Activated CD8-positive, alpha-beta T cell treated with anti-CD3 and anti-CD28 coated beads for 36 hours (primary cell): ENCODE results near the gene ARL13B. TPM values are rescaled to one million over a fixed set of nuclear protein-coding genes. Genes with fewer than 3 reads are reported as not detected.
A peak's percentile ranks its signal among the peaks of the same experiment; 100 is the strongest.

ENCODE experiments used
- ATAC-seq: fragments of 200-7000 bp; cut with Tn5 transposase; one replicate; pipeline ENCODE4 v1.10.0; 2021; ENCODE audit warnings: mild to moderate bottlenecking, moderate library complexity
- CTCF ChIA-PET: fragments of 350-600 bp; sonication (Branson Sonifier 250); formaldehyde crosslinking; loops from one replicate; lab custom pipeline; 2021; ENCODE audit warnings: antibody characterized with exemption; lab: Charles Lee
- POLR2A ChIA-PET: fragments of 350-600 bp; sonication (Branson Sonifier 250); formaldehyde crosslinking; loops from one replicate; lab custom pipeline; 2021; ENCODE audit warnings: antibody characterized with exemption; lab: Charles Lee
- DNase-seq: peaks from one replicate; pipeline ENCODE4 v3.0.0-alpha.2; 2020
- H3K27ac Mint-ChIP-seq: one replicate; pipeline ENCODE4 v1.8.0; 2021; ENCODE audit warnings: mild to moderate bottlenecking, mixed read lengths
- H3K27me3 Mint-ChIP-seq: one replicate; pipeline ENCODE4 v1.8.0; 2021; ENCODE audit warnings: mixed read lengths
- H3K36me3 Mint-ChIP-seq: one replicate; pipeline ENCODE4 v1.8.0; 2021; ENCODE audit warnings: low read depth, mixed read lengths
- H3K4me1 Mint-ChIP-seq: one replicate; pipeline ENCODE4 v1.8.0; 2021; ENCODE audit warnings: low read depth, mixed read lengths
- H3K4me3 Mint-ChIP-seq: one replicate; pipeline ENCODE4 v1.8.0; 2021; ENCODE audit warnings: mild to moderate bottlenecking, moderate library complexity, mixed read lengths
- H3K9me3 Mint-ChIP-seq: one replicate; pipeline ENCODE4 v1.8.0; 2021; ENCODE audit warnings: mixed read lengths
- intact Hi-C: fragments of 100-400 bp; cut with micrococcal nuclease; formaldehyde crosslinking; loops from one replicate; pipeline ENCODE4 v1.10.0; 2022
- total RNA-seq, 2 experiments: library from RNA; stranded (reverse); gene quantifications; one replicate each; pipeline ENCODE4 v1.2.3, GENCODE V29; 2021
- TF ChIP-seq, protein P1 (sequence below): fragments of 200-600 bp; IDR thresholded peaks from one replicate; pipeline ENCODE4 v1.8.0; 2022; ENCODE audit warnings: antibody characterized with exemption, mild to moderate bottlenecking

The ARL13B gene
- total RNA-seq, 2 experiments from 2014 or later = 8.0 to 10.0 TPM

- CTCF ChIA-PET = interaction anchor here (0.6 to 1.4 kb wide), 6 partner anchors 23 to 94 kb away, joined by 3 to 6 read pairs (median 3); no protein-coding TSS in a partner anchor
- POLR2A ChIA-PET = interaction anchor here (1.2 kb wide), 1 partner anchor 55 kb away, joined by 4 read pairs; the partner anchor contains the start of genes DHFR2 and NSUN3
- DNase-seq = no peak
Observed at GRCh38 chr3:94008253-94008652, 28.3 kb downstream of the ARL13B start.

GRCh38 chr3:94009608-94010007, 29.7 kb downstream of the ARL13B start:
- TF ChIP-seq, protein P1, sequence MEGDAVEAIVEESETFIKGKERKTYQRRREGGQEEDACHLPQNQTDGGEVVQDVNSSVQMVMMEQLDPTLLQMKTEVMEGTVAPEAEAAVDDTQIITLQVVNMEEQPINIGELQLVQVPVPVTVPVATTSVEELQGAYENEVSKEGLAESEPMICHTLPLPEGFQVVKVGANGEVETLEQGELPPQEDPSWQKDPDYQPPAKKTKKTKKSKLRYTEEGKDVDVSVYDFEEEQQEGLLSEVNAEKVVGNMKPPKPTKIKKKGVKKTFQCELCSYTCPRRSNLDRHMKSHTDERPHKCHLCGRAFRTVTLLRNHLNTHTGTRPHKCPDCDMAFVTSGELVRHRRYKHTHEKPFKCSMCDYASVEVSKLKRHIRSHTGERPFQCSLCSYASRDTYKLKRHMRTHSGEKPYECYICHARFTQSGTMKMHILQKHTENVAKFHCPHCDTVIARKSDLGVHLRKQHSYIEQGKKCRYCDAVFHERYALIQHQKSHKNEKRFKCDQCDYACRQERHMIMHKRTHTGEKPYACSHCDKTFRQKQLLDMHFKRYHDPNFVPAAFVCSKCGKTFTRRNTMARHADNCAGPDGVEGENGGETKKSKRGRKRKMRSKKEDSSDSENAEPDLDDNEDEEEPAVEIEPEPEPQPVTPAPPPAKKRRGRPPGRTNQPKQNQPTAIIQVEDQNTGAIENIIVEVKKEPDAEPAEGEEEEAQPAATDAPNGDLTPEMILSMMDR = no peak
- DNase-seq (no peak), ATAC-seq (no peak)
- no peaks in the 10 kb centered on the region for H3K9me3 Mint-ChIP-seq
- H3K36me3 Mint-ChIP-seq = peaks cover 9% of the 10 kb centered on the region
- no peaks in the 10 kb centered on the region for H3K27me3 Mint-ChIP-seq
- intact Hi-C loops = loop anchor here (2.0 kb wide), 1 partner anchor 53 kb away; the partner anchor contains the start of genes DHFR2 and NSUN3
- POLR2A ChIA-PET = interaction anchor here (1.2 kb wide), 1 partner anchor 53 kb away, joined by 3 read pairs; the partner anchor contains the start of genes DHFR2 and NSUN3
- CTCF ChIA-PET = interaction anchor here (1.1 to 1.3 kb wide), 2 partner anchors 28 to 53 kb away, joined by 3 to 4 read pairs; partner anchors contain the start of genes DHFR2 and NSUN3
- peaks cover 30% of the 10 kb centered on the region for H3K4me1 Mint-ChIP-seq
- no peak overlapping the region for H3K27ac Mint-ChIP-seq
- H3K4me3 Mint-ChIP-seq = no peak overlapping the region

More at GRCh38 chr3:94008253-94008652, 28.3 kb downstream of the ARL13B start:
- no peaks in the 10 kb centered on the region for H3K27me3 Mint-ChIP-seq
- no peak overlapping the region for H3K27ac Mint-ChIP-seq
- TF ChIP-seq, protein P1 = no peak
- H3K36me3 Mint-ChIP-seq = peaks cover 6% of the 10 kb centered on the region
- H3K4me3 Mint-ChIP-seq = no peak overlapping the region
- H3K9me3 Mint-ChIP-seq = no peaks in the 10 kb centered on the region
- H3K4me1 Mint-ChIP-seq = peaks cover 27% of the 10 kb centered on the region
- ATAC-seq = no peak
- intact Hi-C loops = no loop called here

- CTCF ChIA-PET = interaction anchor here (0.9 to 1.4 kb wide), 2 partner anchors 9 to 52 kb away, joined by 3 read pairs; no protein-coding TSS in a partner anchor
- DNase-seq = peak; percentile 2
- peak overlapping the region; percentile 66 for H3K27ac Mint-ChIP-seq
- H3K9me3 Mint-ChIP-seq = no peaks in the 10 kb centered on the region
- TF ChIP-seq, protein P1 = no peak
- ATAC-seq = peak; percentile 84
- H3K36me3 Mint-ChIP-seq = peaks cover 14% of the 10 kb centered on the region
- H3K4me3 Mint-ChIP-seq = peak overlapping the region; percentile 2
- intact Hi-C loops = loop anchor here (2.0 kb wide), 1 partner anchor 52 kb away; the partner anchor contains the start of genes DHFR2 and NSUN3
- peaks cover 35% of the 10 kb centered on the region for H3K4me1 Mint-ChIP-seq
- H3K27me3 Mint-ChIP-seq = no peaks in the 10 kb centered on the region
- POLR2A ChIA-PET = no interaction called here
Observed at GRCh38 chr3:94011233-94011711, 31.3 kb downstream of the ARL13B start.

DNA sequence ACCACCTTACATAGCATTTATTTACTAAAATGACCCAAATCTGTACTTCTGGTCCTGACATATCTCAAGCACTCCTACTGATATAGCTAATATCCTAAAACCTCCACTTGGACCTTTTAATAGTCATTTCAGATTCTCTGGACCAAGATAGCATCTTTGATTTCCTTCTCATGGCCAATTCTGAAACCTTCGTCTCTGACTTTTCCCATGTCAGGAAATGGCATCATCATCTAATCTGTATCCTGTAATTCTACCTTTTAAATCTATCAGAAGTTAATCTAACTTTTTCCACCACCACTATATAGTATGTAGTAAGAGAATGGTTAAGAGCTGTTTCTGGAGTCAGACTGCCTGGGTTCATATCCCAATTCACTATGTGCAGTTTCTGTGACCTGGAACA, 32.2 kb downstream of the ARL13B start:
- TF ChIP-seq, protein P1 = no peak
- Mint-ChIP-seq H3K4me3 (no peak overlapping the region), H3K27me3 (no peaks in the 10 kb centered on the region), H3K9me3 (no peaks in the 10 kb centered on the region), H3K27ac (peak overlapping the region; percentile 66), H3K4me1 (peaks cover 35% of the 10 kb centered on the region), H3K36me3 (peaks cover 12% of the 10 kb centered on the region)
- ChIA-PET POLR2A (interaction anchor here (1.2 kb wide), 1 partner anchor 50 kb away, joined by 5 read pairs; the partner anchor contains the start of genes DHFR2 and NSUN3), CTCF (interaction anchor here (1.4 kb wide), 1 partner anchor 51 kb away, joined by 3 read pairs; no protein-coding TSS in a partner anchor)
- ATAC-seq (no peak), DNase-seq (no peak)
- intact Hi-C loops = no loop called here

DNA sequence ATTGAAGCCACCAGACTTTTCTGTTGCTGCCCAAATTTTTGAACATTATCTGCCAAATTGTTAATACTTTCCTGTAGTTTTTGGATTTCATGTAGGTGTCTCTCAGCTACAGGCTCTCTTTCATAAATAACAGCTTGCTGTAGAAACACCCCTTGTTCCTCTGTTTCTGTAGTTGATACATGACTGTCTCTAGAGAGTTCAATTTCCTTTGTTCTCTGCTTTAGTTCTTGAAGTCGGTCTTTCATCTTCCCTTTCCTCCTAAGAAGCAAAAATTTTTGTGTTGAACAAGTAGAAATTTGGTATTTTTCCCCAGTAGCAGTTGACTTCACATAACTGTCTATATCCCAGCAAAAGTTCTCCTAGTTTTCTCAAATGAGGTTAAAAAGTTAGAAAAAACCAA, 35.1 kb downstream of the ARL13B start:
- DNase-seq (no peak), ATAC-seq (no peak)
- Mint-ChIP-seq H3K9me3 (no peaks in the 10 kb centered on the region), H3K4me3 (no peak overlapping the region), H3K4me1 (peaks cover 28% of the 10 kb centered on the region), H3K36me3 (peaks cover 10% of the 10 kb centered on the region), H3K27me3 (no peaks in the 10 kb centered on the region), H3K27ac (no peak overlapping the region)
- intact Hi-C loops = no loop called here
- ChIA-PET POLR2A (interaction anchor here (0.6 to 1.8 kb wide), 2 partner anchors 11 to 47 kb away, joined by 4 to 6 read pairs; partner anchors contain the start of genes DHFR2 and NSUN3), CTCF (interaction anchor here (0.7 to 2.1 kb wide), 4 partner anchors 13 to 46 kb away, joined by 3 to 4 read pairs (median 3); partner anchors contain the start of gene STX19)
- TF ChIP-seq, protein P1 = no peak
